ENCODE results near the gene LBHD2.

Gene LBHD2

GRCh38 chr14:103073876-103074728, 9.9 kb upstream of the LBHD2 start:
- Histone ChIP-seq H3K4me3 (ENCODE audit: insufficient read depth, low read length, poor library complexity, severe bottlenecking) (no peak overlapping the region), H3K79me2 (ENCODE audit: insufficient read depth, low read length) (no peaks in the 10 kb centered on the region), H3F3A (ENCODE audit: insufficient read depth) (no peaks in the 10 kb centered on the region), H3K9ac (ENCODE audit: low read length) (no peak overlapping the region), H3K27me3 (ENCODE audit: low read length) (no peaks in the 10 kb centered on the region), H3K27ac (ENCODE audit: low read depth, low read length) (no peak overlapping the region), H3K36me3 (ENCODE audit: low read length) (no peaks in the 10 kb centered on the region), H3K4me2 (ENCODE audit: low read depth, low read length, poor library complexity, severe bottlenecking) (no peak overlapping the region), H3K9me2 (replicated peaks; ENCODE audit: insufficient read depth, low read length) (no peaks in the 10 kb centered on the region), H4K20me1 (ENCODE audit: low read depth, low read length) (no peaks in the 10 kb centered on the region), H3K9me3 (ENCODE audit: insufficient read depth, low read length) (no peaks in the 10 kb centered on the region), H2AFZ (ENCODE audit: low read depth, low read length, severe bottlenecking) (no peak overlapping the region)
- TF ChIP-seq EZH2phosphoT487 (conservative IDR thresholded peaks at IDR 0.05; ENCODE audit: low read length) (no peak), CTCF (IDR thresholded peaks at IDR 0.05; ENCODE audit: insufficient read depth, low read length, poor library complexity, severe bottlenecking) (no peak)

GRCh38 chr14:103074729-103075367, 9.2 kb upstream of the LBHD2 start:
- H2AFZ ChIP-seq (ENCODE audit: low read depth, low read length, severe bottlenecking), result no peak overlapping the region
- H3K9ac ChIP-seq (ENCODE audit: low read length), result no peak overlapping the region
- H3K4me3 ChIP-seq (ENCODE audit: insufficient read depth, low read length, poor library complexity, severe bottlenecking), result peak overlapping the region; percentile 15

GRCh38 chr14:103078420-103078749, 5.6 kb upstream of the LBHD2 start:
- Histone ChIP-seq H3K9me2 (replicated peaks; ENCODE audit: insufficient read depth, low read length) (no peaks in the 10 kb centered on the region), H2AFZ (ENCODE audit: low read depth, low read length, severe bottlenecking) (no peak overlapping the region), H3K79me2 (ENCODE audit: insufficient read depth, low read length) (no peaks in the 10 kb centered on the region), H3K27ac (ENCODE audit: low read depth, low read length) (no peak overlapping the region), H3K4me3 (ENCODE audit: insufficient read depth, low read length, poor library complexity, severe bottlenecking) (no peak overlapping the region), H4K20me1 (ENCODE audit: low read depth, low read length) (no peaks in the 10 kb centered on the region), H3F3A (ENCODE audit: insufficient read depth) (no peaks in the 10 kb centered on the region), H3K9ac (ENCODE audit: low read length) (no peak overlapping the region), H3K4me2 (ENCODE audit: low read depth, low read length, poor library complexity, severe bottlenecking) (no peak overlapping the region), H3K36me3 (ENCODE audit: low read length) (no peaks in the 10 kb centered on the region), H3K9me3 (ENCODE audit: insufficient read depth, low read length) (no peaks in the 10 kb centered on the region), H3K27me3 (ENCODE audit: low read length) (no peaks in the 10 kb centered on the region)
- TF ChIP-seq CTCF (IDR thresholded peaks at IDR 0.05; ENCODE audit: insufficient read depth, low read length, poor library complexity, severe bottlenecking) (peak; percentile 27), EZH2phosphoT487 (conservative IDR thresholded peaks at IDR 0.05; ENCODE audit: low read length) (no peak)

More at GRCh38 chr14:103074729-103075367, 9.2 kb upstream of the LBHD2 start:
- H3K9me3 ChIP-seq (ENCODE audit: insufficient read depth, low read length), result no peaks in the 10 kb centered on the region
- H3K4me2 ChIP-seq (ENCODE audit: low read depth, low read length, poor library complexity, severe bottlenecking), result peak overlapping the region; percentile 44
- TF ChIP-seq CTCF (IDR thresholded peaks at IDR 0.05; ENCODE audit: insufficient read depth, low read length, poor library complexity, severe bottlenecking) (no peak), EZH2phosphoT487 (conservative IDR thresholded peaks at IDR 0.05; ENCODE audit: low read length) (no peak)
- H3K36me3 ChIP-seq (ENCODE audit: low read length), result no peaks in the 10 kb centered on the region
- no peaks in the 10 kb centered on the region for H3F3A ChIP-seq (ENCODE audit: insufficient read depth)
- no peaks in the 10 kb centered on the region for H3K27me3 ChIP-seq (ENCODE audit: low read length)
- H3K79me2 ChIP-seq (ENCODE audit: insufficient read depth, low read length), result no peaks in the 10 kb centered on the region
- H4K20me1 ChIP-seq (ENCODE audit: low read depth, low read length), result no peaks in the 10 kb centered on the region
- H3K27ac ChIP-seq (ENCODE audit: low read depth, low read length), result no peak overlapping the region
- H3K9me2 ChIP-seq (replicated peaks; ENCODE audit: insufficient read depth, low read length), result no peaks in the 10 kb centered on the region
